ENCODE results near the gene DNAH7.
"Not testable (repeated sequence)": the region's sequence is repeated elsewhere in the genome, so short reads cannot be mapped to it uniquely, and the experiment has no call there.

The DNAH7 gene

DNA sequence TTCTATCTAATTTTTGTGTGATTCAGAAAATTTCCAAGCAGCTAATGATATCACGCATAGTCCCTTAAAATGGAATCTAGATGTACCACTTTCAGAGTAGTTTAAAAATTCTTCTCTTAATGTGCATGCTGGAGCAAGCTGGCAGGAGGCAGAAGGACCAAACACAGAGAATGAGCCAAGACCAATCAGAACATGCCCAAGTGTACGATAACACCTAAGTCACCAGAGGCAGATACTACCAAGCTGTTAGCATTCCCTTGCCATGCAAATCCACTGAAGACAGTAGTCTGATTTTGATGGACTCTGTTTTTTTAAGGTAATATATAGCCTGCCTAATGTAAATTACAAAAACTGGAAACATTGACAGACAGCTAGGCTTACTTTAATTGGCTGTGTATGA is 109.3 kb downstream of the DNAH7 start:
- DNase-seq: no peak

GRCh38 chr2:195956725-195957124 is 111.9 kb downstream of the DNAH7 start:
- no peak for DNase-seq

- no peak for DNase-seq
Observed at GRCh38 chr2:195945056-195945455, 123.6 kb downstream of the DNAH7 start.

GRCh38 chr2:195937176-195937575 is 131.5 kb downstream of the DNAH7 start:
- no peak for DNase-seq

DNA sequence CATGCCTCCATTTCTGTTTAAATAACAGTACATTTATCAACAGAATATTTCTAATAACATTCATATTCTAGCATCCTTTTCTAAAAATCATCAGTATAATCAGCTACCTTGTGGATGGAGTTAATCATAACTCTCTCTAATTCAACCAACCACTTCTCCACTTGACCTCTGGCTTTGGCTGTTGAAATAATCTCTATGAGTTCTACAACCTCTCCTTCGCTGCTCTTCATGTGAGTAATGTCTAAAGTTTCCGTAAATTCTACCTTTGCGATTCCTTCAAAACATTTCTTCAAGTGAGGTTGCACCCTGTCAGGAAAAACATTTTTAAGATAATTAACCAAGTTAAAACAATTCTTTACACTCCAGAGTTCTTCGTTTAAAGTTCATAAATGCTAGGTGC is 134.2 kb downstream of the DNAH7 start:
- no peak for DNase-seq

DNA sequence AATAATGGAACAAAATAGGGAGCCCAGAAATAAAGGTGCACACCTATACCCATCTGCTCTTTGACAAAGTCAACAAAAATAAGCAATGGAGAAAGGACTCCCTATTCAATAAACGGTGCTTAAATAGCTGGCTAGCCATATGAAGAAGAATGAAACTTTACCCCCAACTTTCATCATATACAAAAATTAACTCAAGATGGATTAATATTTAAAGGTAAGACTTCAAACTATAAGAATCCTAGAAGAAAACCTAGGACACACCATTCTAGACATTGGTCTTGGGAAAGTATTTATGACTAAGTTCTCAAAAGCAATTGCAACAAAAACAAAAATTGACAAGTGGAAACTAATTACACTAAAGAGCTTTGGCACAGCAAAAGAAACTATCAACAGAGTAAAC is 139.1 kb downstream of the DNAH7 start:
- no peak for DNase-seq

DNA sequence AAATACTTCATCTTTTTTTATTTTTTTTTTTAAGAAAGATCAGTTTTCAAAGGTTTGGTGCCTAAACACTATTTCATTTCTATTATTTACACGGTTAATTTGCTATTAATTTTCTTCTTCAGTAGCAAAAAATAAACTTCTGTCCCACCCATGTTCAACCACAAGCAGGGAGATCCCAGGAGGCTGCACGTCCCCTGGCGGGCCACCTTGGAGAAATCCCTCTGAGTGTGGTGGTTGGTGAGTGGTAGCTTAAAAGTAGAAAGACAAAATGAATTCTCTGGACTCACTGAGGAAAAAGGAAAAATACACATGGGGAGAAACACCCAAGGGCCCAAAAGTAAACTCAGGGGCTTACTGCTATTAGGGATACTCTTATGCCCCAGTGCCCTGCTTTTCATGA is 143.5 kb downstream of the DNAH7 start:
- no peak for DNase-seq

DNA sequence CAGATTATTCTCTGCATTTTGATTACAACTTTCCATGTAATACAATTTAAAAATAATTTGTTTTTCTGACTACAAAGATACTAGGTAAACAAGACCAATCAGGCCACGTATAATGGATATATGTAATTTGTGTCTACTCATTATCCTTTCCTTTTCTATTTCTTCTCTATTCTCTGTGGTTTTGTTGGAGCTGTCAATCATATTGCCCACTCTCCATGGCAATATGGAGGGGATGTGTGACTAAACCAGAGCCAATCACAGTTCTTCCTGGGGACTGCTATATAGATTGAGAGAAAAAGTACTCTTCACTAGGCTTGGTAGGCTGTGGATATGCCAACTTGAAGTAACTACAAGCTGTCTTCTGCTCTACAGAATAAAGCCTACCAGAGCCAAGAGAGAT is 144.7 kb downstream of the DNAH7 start:
- no peak for DNase-seq

DNA sequence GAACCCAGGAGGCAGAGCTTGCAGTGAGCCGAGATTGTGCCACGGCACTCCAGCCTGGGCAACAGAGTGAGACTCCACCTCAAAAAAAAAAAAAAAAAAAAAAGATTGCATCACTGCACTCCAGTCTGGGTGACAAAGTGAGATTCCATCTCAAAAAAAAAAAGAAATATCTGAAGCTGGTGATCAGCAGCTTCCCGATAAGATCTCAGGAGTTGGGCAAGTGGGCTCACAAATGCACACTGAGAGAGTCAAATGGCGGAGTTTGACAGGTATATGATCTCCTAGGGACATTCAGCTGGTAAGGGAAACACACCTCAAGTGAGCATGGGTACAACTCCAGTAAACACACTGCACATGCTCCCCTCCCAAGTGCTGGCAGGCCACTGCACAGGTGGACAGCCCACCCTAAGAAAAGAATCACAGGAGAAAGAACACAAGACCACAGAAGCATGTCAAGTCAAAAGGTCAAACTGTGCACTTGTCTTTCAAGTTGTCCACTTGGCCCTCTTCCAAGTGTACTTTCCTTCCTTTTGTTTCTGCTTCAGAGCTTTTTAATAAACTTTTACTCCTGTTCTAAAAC is 151.5 kb downstream of the DNAH7 start:
- not testable (repeated sequence) for DNase-seq

GRCh38 chr2:195912079-195912478 is 156.6 kb downstream of the DNAH7 start:
- no peak for DNase-seq

DNA sequence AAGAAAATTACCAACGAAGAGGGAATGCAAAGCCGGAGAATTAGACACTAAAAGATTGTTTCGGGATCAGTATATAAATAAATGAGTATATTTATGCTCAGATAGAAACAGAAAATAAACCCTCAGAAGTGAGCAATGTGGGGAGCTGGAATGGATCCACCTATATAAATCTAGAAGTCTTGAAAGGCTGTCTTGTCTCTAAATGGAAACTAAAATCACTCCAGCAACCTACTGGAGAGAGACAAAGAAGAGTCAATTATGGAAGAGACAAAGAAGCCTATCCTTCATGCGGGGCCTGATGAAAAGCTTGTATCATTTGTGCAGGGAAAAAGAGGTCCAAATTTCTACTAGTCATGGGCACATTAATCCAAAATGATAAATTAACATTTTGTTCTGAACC is 158.1 kb downstream of the DNAH7 start:
- no peak for DNase-seq

DNA sequence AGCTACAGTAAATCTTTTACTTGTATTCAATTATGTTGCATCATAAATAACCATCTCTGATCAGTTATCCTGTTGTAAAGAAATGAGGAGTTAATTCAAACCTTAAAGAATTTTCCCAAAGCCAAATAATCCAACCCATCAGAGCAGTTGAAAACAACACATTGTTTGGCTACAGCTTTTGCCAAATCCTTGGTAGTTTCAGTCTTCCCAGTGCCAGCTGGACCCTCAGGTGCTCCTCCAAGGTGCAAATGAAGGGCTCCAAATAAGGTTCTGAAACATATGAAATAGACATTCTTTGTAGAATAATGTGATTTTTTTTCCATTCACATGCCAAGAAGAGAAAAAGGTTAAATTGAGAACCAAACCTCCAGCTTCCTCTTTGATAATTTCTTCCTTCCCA is 158.7 kb downstream of the DNAH7 start:
- DNase-seq: no peak

GRCh38 chr2:195907474-195907873 is 161.2 kb downstream of the DNAH7 start:
- DNase-seq: no peak

GRCh38 chr2:195903956-195904355 is 164.7 kb downstream of the DNAH7 start:
- no peak for DNase-seq

GRCh38 chr2:195902857-195903256 is 165.8 kb downstream of the DNAH7 start:
- DNase-seq: no peak

GRCh38 chr2:195899226-195899625 is 169.4 kb downstream of the DNAH7 start:
- DNase-seq: no peak

DNA sequence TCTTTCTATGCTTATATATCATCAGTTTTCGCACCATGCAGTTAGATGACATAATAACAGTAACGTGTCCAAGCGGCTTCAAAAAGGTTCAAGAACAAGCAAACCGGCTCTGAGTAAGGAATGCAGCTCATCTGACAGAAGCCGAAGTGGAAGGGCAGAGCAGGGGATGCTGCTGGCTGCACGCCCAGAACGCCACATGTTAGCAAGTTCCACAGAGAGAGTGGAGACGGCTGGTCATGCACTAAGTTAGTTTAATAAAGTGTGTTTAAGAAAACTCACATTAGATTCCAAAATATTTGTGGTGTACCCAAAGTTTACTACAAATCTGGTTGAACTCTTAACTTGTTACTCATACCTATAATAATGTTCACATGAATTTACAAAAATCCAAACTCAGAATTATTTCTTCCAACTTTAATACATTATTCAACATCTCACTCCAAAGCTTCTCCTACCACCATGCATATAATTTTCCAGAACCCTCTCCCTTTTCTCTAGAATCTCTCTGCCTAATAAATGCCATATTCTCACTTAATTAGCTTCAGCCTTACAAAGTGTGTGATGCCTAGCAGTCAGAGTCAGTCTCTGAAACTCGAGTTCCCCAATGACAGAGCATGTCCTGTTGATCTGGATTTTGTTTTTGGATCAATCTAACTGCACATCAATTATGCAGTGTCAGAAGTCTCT is 170.0 kb downstream of the DNAH7 start:
- DNase-seq: peak; percentile 90

- DNase-seq: no peak
Observed at GRCh38 chr2:195891081-195891480, 177.6 kb downstream of the DNAH7 start.

DNA sequence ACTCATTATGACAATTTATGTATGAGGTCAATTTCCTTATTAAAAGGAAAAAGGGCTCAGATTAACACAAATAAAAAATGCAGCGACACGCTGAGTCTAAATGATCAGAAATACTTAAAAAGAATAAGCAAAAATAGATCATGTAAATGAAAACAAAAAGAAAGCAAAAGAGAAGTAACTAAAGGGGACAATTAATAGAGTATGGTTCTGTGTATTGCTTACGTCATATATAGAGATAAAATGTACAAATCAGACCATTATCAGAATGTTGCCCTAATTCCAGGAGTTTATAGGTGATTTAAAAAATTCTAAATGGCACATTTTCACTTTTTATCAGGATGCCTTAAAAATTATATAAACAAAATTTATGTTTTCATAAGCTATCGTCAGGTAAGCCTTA is 189.5 kb downstream of the DNAH7 start:
- DNase-seq: no peak

GRCh38 chr2:195871326-195871725 is 197.3 kb downstream of the DNAH7 start:
- no peak for DNase-seq

DNA sequence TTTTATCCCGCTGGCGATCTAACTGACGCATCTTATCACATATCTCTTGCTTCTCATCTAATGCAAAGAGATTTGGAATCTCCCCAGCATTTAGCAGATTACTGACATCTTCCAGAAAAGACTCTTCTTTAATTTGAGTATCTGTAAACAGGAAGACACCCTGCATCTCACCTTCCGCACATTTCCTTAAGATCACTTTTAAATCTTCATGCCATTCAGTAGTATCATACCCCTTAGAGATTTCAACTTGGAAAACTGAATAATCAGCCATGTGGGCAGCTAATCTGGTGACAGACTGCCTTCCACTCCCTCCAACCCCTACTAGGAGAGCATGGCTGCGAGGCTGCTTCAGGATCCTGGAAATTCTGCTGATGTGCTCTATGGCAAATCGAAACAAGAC is 204.3 kb downstream of the DNAH7 start:
- no peak for DNase-seq

DNA sequence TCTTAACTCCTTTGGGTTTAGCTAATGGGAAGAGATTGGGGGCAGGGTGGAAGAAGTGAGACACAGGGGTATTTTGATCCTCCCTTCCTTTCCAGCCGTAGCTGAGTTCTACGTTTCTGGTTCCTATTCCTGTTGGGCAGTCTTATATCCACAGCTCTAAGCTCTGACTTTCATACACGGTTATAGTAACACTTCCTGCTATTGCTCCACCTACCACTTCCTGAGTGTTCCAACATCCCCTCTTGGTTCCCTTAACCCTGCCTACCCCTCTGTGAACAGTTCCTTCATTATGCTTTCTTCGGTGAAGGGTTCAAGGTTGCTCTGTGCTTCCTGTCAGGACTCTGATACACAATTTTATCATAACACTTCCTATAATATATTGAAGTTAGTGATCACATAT is 205.1 kb downstream of the DNAH7 start:
- no peak for DNase-seq

- no peak for DNase-seq
Observed at GRCh38 chr2:195863121-195863520, 205.5 kb downstream of the DNAH7 start.

DNA sequence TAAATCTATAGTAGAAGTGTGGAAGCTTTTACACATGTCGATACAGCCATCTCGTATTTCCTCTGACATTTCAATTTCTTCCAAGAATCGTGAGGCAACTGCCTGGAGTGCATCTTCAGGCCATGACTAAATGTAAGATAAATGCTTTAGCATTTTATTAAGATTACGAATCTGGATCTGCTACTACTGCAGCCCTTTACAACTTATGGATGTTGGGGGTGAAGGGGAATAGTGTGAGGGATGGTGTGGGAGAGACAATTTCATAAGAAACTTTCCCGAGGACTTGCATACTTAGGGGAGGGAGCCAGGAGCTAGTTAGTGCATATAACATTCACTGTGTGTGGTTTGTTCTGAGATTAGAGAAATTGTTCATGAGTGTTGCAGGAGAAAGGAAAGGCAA is 206.8 kb downstream of the DNAH7 start:
- DNase-seq: no peak

DNA sequence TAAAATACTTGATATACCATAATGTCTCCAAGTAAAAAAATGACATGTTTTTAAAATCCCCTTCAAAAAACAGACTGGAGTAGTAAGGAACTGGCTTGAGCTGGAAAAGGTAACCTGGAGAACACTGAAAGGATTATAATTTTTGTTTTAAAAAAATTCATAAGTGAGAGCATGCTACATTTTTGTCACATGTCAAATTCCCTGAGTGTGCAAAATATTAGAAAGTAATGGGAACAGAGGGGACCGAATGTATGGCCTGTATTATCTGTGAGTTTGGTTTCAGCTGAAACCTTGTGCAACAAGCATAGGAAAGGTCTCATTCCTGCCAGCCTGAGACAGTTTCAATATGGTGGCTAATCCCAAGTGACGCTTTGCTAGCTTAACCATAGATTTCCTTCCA is 209.1 kb downstream of the DNAH7 start:
- DNase-seq: no peak

Measured in right forelimb (tissue), 1 donor.